ENCODE measurements around the gene PDGFRB.

DNA sequence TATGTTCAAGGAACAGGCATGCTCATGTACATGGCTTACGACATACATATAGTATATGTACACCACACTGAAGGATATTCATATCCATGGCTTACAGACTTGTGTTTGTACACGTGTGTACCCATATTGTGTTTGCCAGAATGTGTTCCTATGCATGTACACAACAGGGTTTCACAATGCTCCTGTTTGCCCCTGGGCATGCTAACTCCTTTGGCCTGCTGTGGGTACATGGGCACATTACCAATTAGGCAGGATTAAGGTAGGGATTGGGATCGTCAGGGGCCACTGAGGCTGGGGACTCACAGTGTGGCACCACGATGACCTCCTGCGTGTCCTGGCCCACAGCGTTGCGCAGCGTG is 26.2 kb downstream of the PDGFRB start:
- TF ChIP-seq, protein P1, sequence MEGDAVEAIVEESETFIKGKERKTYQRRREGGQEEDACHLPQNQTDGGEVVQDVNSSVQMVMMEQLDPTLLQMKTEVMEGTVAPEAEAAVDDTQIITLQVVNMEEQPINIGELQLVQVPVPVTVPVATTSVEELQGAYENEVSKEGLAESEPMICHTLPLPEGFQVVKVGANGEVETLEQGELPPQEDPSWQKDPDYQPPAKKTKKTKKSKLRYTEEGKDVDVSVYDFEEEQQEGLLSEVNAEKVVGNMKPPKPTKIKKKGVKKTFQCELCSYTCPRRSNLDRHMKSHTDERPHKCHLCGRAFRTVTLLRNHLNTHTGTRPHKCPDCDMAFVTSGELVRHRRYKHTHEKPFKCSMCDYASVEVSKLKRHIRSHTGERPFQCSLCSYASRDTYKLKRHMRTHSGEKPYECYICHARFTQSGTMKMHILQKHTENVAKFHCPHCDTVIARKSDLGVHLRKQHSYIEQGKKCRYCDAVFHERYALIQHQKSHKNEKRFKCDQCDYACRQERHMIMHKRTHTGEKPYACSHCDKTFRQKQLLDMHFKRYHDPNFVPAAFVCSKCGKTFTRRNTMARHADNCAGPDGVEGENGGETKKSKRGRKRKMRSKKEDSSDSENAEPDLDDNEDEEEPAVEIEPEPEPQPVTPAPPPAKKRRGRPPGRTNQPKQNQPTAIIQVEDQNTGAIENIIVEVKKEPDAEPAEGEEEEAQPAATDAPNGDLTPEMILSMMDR (conservative IDR thresholded peaks at IDR 0.05; ENCODE audit: low read depth, low read length): no peak
- TF ChIP-seq POLR2A (IDR thresholded peaks at IDR 0.05; ENCODE audit: low read depth, low read length): no peak
- no peak for TF ChIP-seq RCOR1 (IDR thresholded peaks at IDR 0.05; ENCODE audit: insufficient replicate concordance, low read length)
